Type B pancreatic cell (in vitro differentiated cells): Measurements from ENCODE around the gene ZNF32. TPM values are rescaled to one million over a fixed set of nuclear protein-coding genes. Genes with fewer than 3 reads are reported as not detected.

Source experiments
- DNase-seq: peaks from one replicate; pipeline ENCODE4 v3.0.0; 2021; ENCODE audit warnings: mixed read lengths; ENCODE audit not compliant: unreplicated experiment; ENCODE audit errors: extremely low spot score
- H3K27ac Mint-ChIP-seq: 2 replicates; pipeline ENCODE4 v1.8.0; 2021; ENCODE audit warnings: mild to moderate bottlenecking, mixed read lengths
- H3K27me3 Mint-ChIP-seq: 2 replicates; pipeline ENCODE4 v1.8.0; 2021; ENCODE audit warnings: mixed read lengths
- H3K36me3 Mint-ChIP-seq: 2 replicates; pipeline ENCODE4 v1.8.0; 2021; ENCODE audit warnings: mixed read lengths
- H3K4me1 Mint-ChIP-seq: one replicate; pipeline ENCODE4 v1.8.0; 2021; ENCODE audit warnings: mixed read lengths; ENCODE audit not compliant: unreplicated experiment
- H3K4me3 Mint-ChIP-seq: 2 replicates; pipeline ENCODE4 v1.8.0; 2021; ENCODE audit warnings: mild to moderate bottlenecking, mixed read lengths
- H3K9me3 Mint-ChIP-seq: 2 replicates; pipeline ENCODE4 v1.8.0; 2021; ENCODE audit warnings: mixed read lengths
- CTCF ChIP-seq: fragments of 200-600 bp; sonication (generic); conservative IDR thresholded peaks from 2 replicates; pipeline ENCODE4 v1.5.0; 2021; ENCODE audit warnings: antibody characterized with exemption, mild to moderate bottlenecking
- total RNA-seq: library from RNA; stranded (reverse); gene quantifications from 2 replicates; pipeline ENCODE4 v1.2.1, GENCODE V29; 2021; ENCODE audit warnings: low replicate concordance

ZNF32 gene
- total RNA-seq, 1 donor from 2014 or later = 41.8 TPM

- Mint-ChIP-seq H3K4me1 (no peaks in the 10 kb centered on the region), H3K36me3 (no peaks in the 10 kb centered on the region), H3K27ac (no peak overlapping the region), H3K4me3 (no peak overlapping the region), H3K9me3 (no peaks in the 10 kb centered on the region), H3K27me3 (no peaks in the 10 kb centered on the region)
- DNase-seq = no peak
- no peak for TF ChIP-seq CTCF
These were observed 19.7 kb downstream of the ZNF32 start for GRCh38 chr10:43628956-43629355.

- Mint-ChIP-seq H3K4me3 (no peak overlapping the region), H3K36me3 (no peaks in the 10 kb centered on the region), H3K9me3 (no peaks in the 10 kb centered on the region), H3K27ac (no peak overlapping the region), H3K4me1 (no peaks in the 10 kb centered on the region), H3K27me3 (no peaks in the 10 kb centered on the region)
- no peak for TF ChIP-seq CTCF
- no peak for DNase-seq
These were observed 20.7 kb downstream of the ZNF32 start for GRCh38 chr10:43627942-43628341.

- Mint-ChIP-seq H3K36me3 (peaks cover 6% of the 10 kb centered on the region), H3K27ac (no peak overlapping the region), H3K4me3 (no peak overlapping the region), H3K4me1 (no peaks in the 10 kb centered on the region), H3K9me3 (peaks cover 5% of the 10 kb centered on the region), H3K27me3 (no peaks in the 10 kb centered on the region)
- DNase-seq = no peak
- no peak for TF ChIP-seq CTCF
These were observed 25.3 kb downstream of the ZNF32 start for GRCh38 chr10:43623351-43623750.

- Mint-ChIP-seq H3K4me1 (no peaks in the 10 kb centered on the region), H3K27ac (no peak overlapping the region), H3K27me3 (no peaks in the 10 kb centered on the region), H3K9me3 (peaks cover 9% of the 10 kb centered on the region), H3K36me3 (peaks cover 11% of the 10 kb centered on the region), H3K4me3 (no peak overlapping the region)
- DNase-seq = no peak
- no peak for TF ChIP-seq CTCF
These were observed 26.6 kb downstream of the ZNF32 start for GRCh38 chr10:43622038-43622437.

GRCh38 chr10:43619368-43619767 is 29.3 kb downstream of the ZNF32 start:
- Mint-ChIP-seq H3K36me3 (peaks cover 30% of the 10 kb centered on the region), H3K4me3 (no peak overlapping the region), H3K27ac (no peak overlapping the region), H3K27me3 (no peaks in the 10 kb centered on the region), H3K9me3 (peaks cover 27% of the 10 kb centered on the region), H3K4me1 (no peaks in the 10 kb centered on the region)
- DNase-seq = no peak
- TF ChIP-seq CTCF = no peak

GRCh38 chr10:43616697-43617370 is 31.8 kb downstream of the ZNF32 start:
- no peak for DNase-seq
- Mint-ChIP-seq H3K4me1 (no peaks in the 10 kb centered on the region), H3K27ac (no peak overlapping the region), H3K27me3 (no peaks in the 10 kb centered on the region), H3K36me3 (peaks cover 43% of the 10 kb centered on the region), H3K4me3 (no peak overlapping the region), H3K9me3 (peaks cover 27% of the 10 kb centered on the region)
- no peak for TF ChIP-seq CTCF
